HG03095 (cell line): ENCODE measurements around the gene PHEX.
A peak's percentile ranks its signal among the peaks of the same experiment; 100 is the strongest.

ENCODE experiments used
- ATAC-seq: cut with Tn5 transposase; IDR thresholded peaks from one replicate; pipeline ENCODE4 v1.9.1; 2021; ENCODE audit warnings: moderate library complexity; ENCODE audit not compliant: unreplicated experiment

PHEX gene

GRCh38 chrX:22032084-22032483 lies at the start of gene PHEX:
PHEX (plus strand) TSS chrX:22032325; CDS start chrX:22033006, 681 bp downstream.
- no peak for ATAC-seq

GRCh38 chrX:21985332-21985777 lies 46.8 kb upstream of the PHEX start:
- ATAC-seq = peak; percentile 89

DNA sequence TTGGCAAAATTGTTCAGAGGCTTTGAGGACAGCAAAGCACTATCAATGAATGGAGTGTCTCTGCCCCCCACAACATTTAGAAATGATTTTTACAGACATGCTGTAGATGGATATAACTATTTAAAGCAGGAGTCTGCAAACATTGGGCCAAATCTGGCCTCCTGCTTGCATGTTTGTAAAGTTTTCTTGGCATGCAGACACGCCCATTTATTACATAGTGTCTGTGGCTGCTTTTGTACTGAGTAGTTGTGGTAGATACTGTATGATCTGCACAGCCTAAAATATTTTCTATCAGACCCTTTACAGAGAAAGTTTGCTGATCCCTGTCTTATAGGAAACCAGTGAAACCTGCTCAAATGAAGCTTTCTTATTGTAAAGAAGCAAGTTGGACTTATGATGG lies 45.5 kb upstream of the PHEX start:
- no peak for ATAC-seq

- ATAC-seq = no peak
These were observed 42.7 kb upstream of the PHEX start for GRCh38 chrX:21989384-21989783.

- no peak for ATAC-seq
These were observed 41.3 kb upstream of the PHEX start for GRCh38 chrX:21990832-21991231.

DNA sequence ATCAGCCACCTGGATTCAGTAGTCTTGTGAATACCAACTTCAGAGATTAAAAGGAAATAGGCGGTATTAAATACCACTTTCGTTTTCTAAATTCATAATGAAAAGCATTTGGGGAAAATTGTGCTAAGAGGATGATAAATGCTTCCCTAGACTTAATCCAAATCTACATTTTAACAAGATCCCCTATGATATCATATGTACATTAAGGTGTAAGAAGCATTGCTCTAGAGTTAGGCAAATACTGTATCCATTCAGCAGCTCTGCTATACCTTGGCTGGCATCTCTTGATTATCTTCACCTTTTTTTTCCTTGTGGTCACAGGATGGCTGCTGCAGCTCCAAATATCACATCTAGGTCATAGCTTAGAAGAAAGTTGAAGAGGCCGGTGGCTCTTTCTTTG lies 40.6 kb upstream of the PHEX start:
- ATAC-seq = no peak

GRCh38 chrX:21993265-21993664 lies 38.9 kb upstream of the PHEX start:
- peak; percentile 92 for ATAC-seq

GRCh38 chrX:21996872-21997455 lies 35.2 kb upstream of the PHEX start:
- ATAC-seq = no peak

GRCh38 chrX:21998037-21998436 lies 34.1 kb upstream of the PHEX start:
- no peak for ATAC-seq

- no peak for ATAC-seq
These were observed 27.3 kb upstream of the PHEX start for GRCh38 chrX:22004866-22005265.

DNA sequence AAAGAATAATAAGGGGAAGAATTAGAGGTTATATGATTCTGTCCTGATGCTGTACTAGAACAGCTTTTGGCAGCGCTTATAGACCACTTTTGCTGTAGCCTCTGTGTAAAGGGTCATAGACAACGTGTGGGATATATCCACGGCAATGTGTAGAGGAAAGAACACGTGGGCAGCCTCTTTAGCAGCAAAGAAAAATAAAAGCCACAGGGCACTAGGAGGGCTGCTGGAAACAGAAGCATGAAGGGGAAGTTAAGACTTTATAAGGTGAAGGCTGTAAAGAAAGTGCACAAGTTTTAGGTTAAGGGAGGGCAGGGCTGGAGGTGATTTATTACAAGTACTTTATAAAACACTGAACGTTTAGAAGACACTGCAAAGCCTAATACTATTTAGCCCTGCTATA lies 20.1 kb upstream of the PHEX start:
- no peak for ATAC-seq

GRCh38 chrX:22012931-22013330 lies 19.2 kb upstream of the PHEX start:
- ATAC-seq = no peak

- no peak for ATAC-seq
These were observed 16.9 kb upstream of the PHEX start for GRCh38 chrX:22015139-22015750.

- ATAC-seq = no peak
These were observed 10.3 kb upstream of the PHEX start for GRCh38 chrX:22021751-22022324.

DNA sequence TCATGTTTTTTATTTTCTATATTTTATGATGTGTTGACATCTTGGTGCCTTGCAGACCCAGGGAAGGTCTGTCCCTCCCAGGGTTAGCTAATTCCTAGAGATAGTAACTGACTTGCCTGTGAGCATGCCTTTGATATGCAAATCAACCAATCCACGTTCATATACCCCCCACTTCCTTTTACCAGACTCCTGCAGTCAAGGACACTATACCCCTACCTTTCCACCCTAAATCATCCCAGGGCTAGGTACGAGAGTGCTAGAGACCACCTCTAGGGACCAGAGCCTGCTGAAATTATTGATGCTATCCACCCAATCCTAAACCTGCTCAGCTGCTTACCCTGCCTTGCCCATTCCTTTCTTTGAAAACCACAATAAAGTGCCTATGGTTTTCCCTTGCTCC lies 7.5 kb upstream of the PHEX start:
- no peak for ATAC-seq

- no peak for ATAC-seq
These were observed 6.4 kb upstream of the PHEX start for GRCh38 chrX:22025751-22026150.

DNA sequence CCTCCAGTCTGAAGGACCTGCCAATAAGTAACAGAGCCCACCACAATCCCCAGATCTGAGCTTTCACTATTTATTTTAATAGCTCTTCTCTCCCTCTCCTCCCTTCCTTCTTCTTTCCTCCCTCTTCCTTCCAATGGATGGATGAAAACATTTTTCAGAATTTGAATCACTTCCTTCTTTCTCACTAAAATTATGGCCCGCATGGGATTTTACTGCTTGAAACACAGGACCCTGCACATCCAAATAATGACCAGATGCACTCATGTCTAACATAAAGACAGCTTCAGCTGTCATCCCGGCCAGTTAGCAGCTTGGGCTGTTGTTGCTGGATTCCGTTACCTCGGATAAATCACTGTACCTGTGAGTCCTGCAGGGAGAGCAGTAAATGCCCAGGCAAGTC lies 5.4 kb upstream of the PHEX start:
- no peak for ATAC-seq

- no peak for ATAC-seq
These were observed 381 bp downstream of the PHEX start for GRCh38 chrX:22032506-22032905.

- no peak for ATAC-seq
These were observed 1.7 kb downstream of the PHEX start for GRCh38 chrX:22033818-22034217.

DNA sequence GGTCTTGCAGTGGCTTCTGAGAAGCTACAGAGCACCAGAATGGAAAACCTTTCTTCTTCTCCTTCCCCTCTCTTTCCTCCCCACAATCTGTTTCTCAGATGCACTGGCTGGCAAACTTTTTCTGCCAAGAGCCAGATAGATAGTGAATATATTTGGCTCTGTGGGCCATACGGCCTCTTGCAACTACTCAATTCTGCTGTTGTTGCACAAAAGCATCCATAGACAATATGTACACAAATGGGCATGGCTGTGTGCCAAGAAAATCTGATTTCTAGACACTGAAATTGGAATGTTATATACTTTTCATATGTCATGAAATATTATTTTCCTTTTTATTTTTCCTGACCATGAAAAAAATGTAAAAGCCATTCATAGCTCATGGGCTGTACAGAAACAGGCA lies 3.1 kb downstream of the PHEX start:
- no peak for ATAC-seq

- no peak for ATAC-seq
These were observed 5.1 kb downstream of the PHEX start for GRCh38 chrX:22037225-22037624.

- ATAC-seq = no peak
These were observed 5.9 kb downstream of the PHEX start for GRCh38 chrX:22037911-22038537.
